ENCODE data around the gene B4GAT1.

The B4GAT1 gene

GRCh38 chr11:66297610-66298009, 49.8 kb downstream of the B4GAT1 start:
- H3K4me3 ChIP-seq (ENCODE audit: low read length): no peak overlapping the region
- no peak for TF ChIP-seq CTCF (conservative IDR thresholded peaks at IDR 0.05; ENCODE audit: low read depth, low read length)
- no peak for DNase-seq (ENCODE audit: low read depth)
